HEK293 (cell line): ENCODE measurements around the gene RGS7.
"Not testable (repeated sequence)": the region's sequence is repeated elsewhere in the genome, so short reads cannot be mapped to it uniquely, and the experiment has no call there.

Source experiments
- CTCF ChIA-PET: fragments of 350-600 bp; formaldehyde crosslinking; extraction: SDS; loops from one replicate; lab custom pipeline; 2021; ENCODE audit warnings: antibody characterized with exemption; lab: Yijun Ruan, JAX
- POLR2A ChIA-PET: fragments of 300-600 bp; formaldehyde crosslinking; extraction: SDS; loops from one replicate; lab custom pipeline; 2020; ENCODE audit warnings: antibody characterized with exemption, inconsistent platforms; lab: Yijun Ruan, JAX
- H3K27ac ChIP-seq: fragments of 200-500 bp; sonication (Bioruptor generic); 2 replicates; pipeline ENCODE4 v1.5.1; 2014; ENCODE audit warnings: low read depth, low read length, control low read depth, inconsistent platforms; ENCODE audit errors: extremely low read depth
- H3K36me3 ChIP-seq, 2 experiments: fragments of 200-500 bp in 1 of 2; sonication (Bioruptor generic) in 1 of 2; 1 replicate in 1 of 2; 2 replicates in 1 of 2; pipeline ENCODE4 v1.5.1; 2014 to 2017; ENCODE audit warnings: inconsistent platforms in 2 of 2, low read length in 2 of 2; ENCODE audit not compliant: control insufficient read depth in 2 of 2, insufficient read depth in 1 of 2
- H3K4me1 ChIP-seq: fragments of 200-500 bp; sonication (Bioruptor generic); 2 replicates; pipeline ENCODE4 v1.5.1; 2014; ENCODE audit warnings: mild to moderate bottlenecking, low read length, inconsistent platforms; ENCODE audit not compliant: control insufficient read depth, insufficient read depth
- H3K4me3 ChIP-seq: 2 replicates; pipeline ENCODE4 v1.5.1; 2011; ENCODE audit warnings: low read depth, mild to moderate bottlenecking, control low read depth, low read length, moderate library complexity
- H3K9me3 ChIP-seq: fragments of 200-500 bp; sonication (Bioruptor generic); 2 replicates; pipeline ENCODE4 v1.5.1; 2014; ENCODE audit warnings: low read depth, low read length, inconsistent platforms; ENCODE audit not compliant: control insufficient read depth, insufficient read depth
- HOXA7 ChIP-seq: sonication (generic); formaldehyde crosslinking; IDR thresholded peaks from 2 replicates; pipeline ENCODE4 v1.8.1; 2022; ENCODE audit warnings: missing genetic modification reagents, borderline replicate concordance
- MZF1 ChIP-seq: fragments of 450-650 bp; formaldehyde crosslinking; IDR thresholded peaks from 2 replicates; pipeline ENCODE4 v1.5.1; 2017; ENCODE audit warnings: missing biosample characterization, missing genetic modification characterization, borderline replicate concordance
- PRDM1 ChIP-seq: fragments of 450-650 bp; formaldehyde crosslinking; IDR thresholded peaks from 2 replicates; pipeline ENCODE4; 2016; ENCODE audit warnings: missing biosample characterization, missing genetic modification characterization
- SP2 ChIP-seq: fragments of 450-650 bp; formaldehyde crosslinking; IDR thresholded peaks from 2 replicates; pipeline ENCODE4 v1.5.1; 2016; ENCODE audit warnings: missing biosample characterization, missing genetic modification characterization
- ZBTB11 ChIP-seq: fragments of 450-650 bp; formaldehyde crosslinking; conservative IDR thresholded peaks from 2 replicates; pipeline ENCODE4 v1.5.1; 2016; ENCODE audit warnings: low read depth, missing biosample characterization, missing genetic modification characterization
- ZBTB17 ChIP-seq: fragments of 450-650 bp; formaldehyde crosslinking; IDR thresholded peaks from 2 replicates; pipeline ENCODE4 v1.5.1; 2016; ENCODE audit warnings: missing biosample characterization, missing genetic modification characterization
- ZBTB20 ChIP-seq: fragments of 450-650 bp; formaldehyde crosslinking; IDR thresholded peaks from 2 replicates; pipeline ENCODE4 v1.5.1; 2016; ENCODE audit warnings: missing biosample characterization, missing genetic modification characterization
- ZNF112 ChIP-seq: fragments of 450-650 bp; formaldehyde crosslinking; IDR thresholded peaks from 2 replicates; pipeline ENCODE4 v1.5.0; 2017; ENCODE audit warnings: missing biosample characterization, missing genetic modification characterization
- ZNF157 ChIP-seq: fragments of 450-650 bp; formaldehyde crosslinking; IDR thresholded peaks from 2 replicates; pipeline ENCODE4 v1.5.1; 2016; ENCODE audit warnings: missing biosample characterization, missing genetic modification characterization
- ZNF221 ChIP-seq: fragments of 450-650 bp; formaldehyde crosslinking; IDR thresholded peaks from 2 replicates; pipeline ENCODE4 v1.5.1; 2017; ENCODE audit warnings: missing biosample characterization, missing genetic modification characterization, borderline replicate concordance
- ZNF24 ChIP-seq: fragments of 450-650 bp; formaldehyde crosslinking; IDR thresholded peaks from 2 replicates; pipeline ENCODE4 v1.5.1; 2016; ENCODE audit warnings: missing biosample characterization, missing genetic modification characterization
- ZNF248 ChIP-seq: fragments of 450-650 bp; formaldehyde crosslinking; IDR thresholded peaks from 2 replicates; pipeline ENCODE4 v1.5.1; 2017; ENCODE audit warnings: missing biosample characterization, missing genetic modification characterization
- ZNF335 ChIP-seq: fragments of 450-650 bp; formaldehyde crosslinking; conservative IDR thresholded peaks from 2 replicates; pipeline ENCODE4 v1.5.1; 2016; ENCODE audit warnings: missing biosample characterization, missing genetic modification characterization
- ZNF404 ChIP-seq: fragments of 450-650 bp; formaldehyde crosslinking; IDR thresholded peaks from 2 replicates; pipeline ENCODE4 v1.5.1; 2017; ENCODE audit warnings: missing biosample characterization, missing genetic modification characterization
- ZNF416 ChIP-seq: fragments of 450-650 bp; formaldehyde crosslinking; IDR thresholded peaks from 2 replicates; pipeline ENCODE4 v1.5.1; 2016; ENCODE audit warnings: missing biosample characterization, missing genetic modification characterization
- ZNF548 ChIP-seq: fragments of 450-650 bp; formaldehyde crosslinking; IDR thresholded peaks from 2 replicates; pipeline ENCODE4 v1.5.1; 2016; ENCODE audit warnings: missing biosample characterization, missing genetic modification characterization
- ZNF561 ChIP-seq: fragments of 450-650 bp; IDR thresholded peaks from 2 replicates; pipeline ENCODE4 v1.5.1; 2018; ENCODE audit warnings: missing biosample characterization, missing genetic modification characterization, borderline replicate concordance
- ZNF580 ChIP-seq: fragments of 450-650 bp; formaldehyde crosslinking; IDR thresholded peaks from 2 replicates; pipeline ENCODE4 v1.5.1; 2016; ENCODE audit warnings: missing biosample characterization, missing genetic modification characterization
- ZNF596 ChIP-seq: fragments of 450-650 bp; IDR thresholded peaks from 2 replicates; pipeline ENCODE4 v1.5.0; 2018; ENCODE audit warnings: missing biosample characterization, mild to moderate bottlenecking, missing genetic modification characterization, moderate library complexity
- ZNF660 ChIP-seq: fragments of 450-650 bp; IDR thresholded peaks from 2 replicates; pipeline ENCODE4 v1.5.1; 2018; ENCODE audit warnings: missing biosample characterization, mild to moderate bottlenecking, missing genetic modification characterization
- ZNF704 ChIP-seq: fragments of 450-650 bp; formaldehyde crosslinking; IDR thresholded peaks from 2 replicates; pipeline ENCODE4 v1.5.1; 2016; ENCODE audit warnings: missing biosample characterization, missing genetic modification characterization
- ZNF768 ChIP-seq: fragments of 450-650 bp; formaldehyde crosslinking; IDR thresholded peaks from 2 replicates; pipeline ENCODE4 v1.5.1; 2018; ENCODE audit warnings: missing biosample characterization, mild to moderate bottlenecking, missing genetic modification characterization
- ZNF792 ChIP-seq: fragments of 450-650 bp; formaldehyde crosslinking; IDR thresholded peaks from 2 replicates; pipeline ENCODE4 v1.5.1; 2016; ENCODE audit warnings: missing biosample characterization, missing genetic modification characterization
- ZNF830 ChIP-seq: fragments of 450-650 bp; IDR thresholded peaks from 2 replicates; pipeline ENCODE4 v1.5.0; 2018; ENCODE audit warnings: missing biosample characterization, missing genetic modification characterization, low read depth, mild to moderate bottlenecking, moderate library complexity
- ZNF837 ChIP-seq: fragments of 450-650 bp; formaldehyde crosslinking; IDR thresholded peaks from 2 replicates; pipeline ENCODE4 v1.5.1; 2016; ENCODE audit warnings: missing biosample characterization, missing genetic modification characterization
- ZSCAN18 ChIP-seq: fragments of 450-650 bp; formaldehyde crosslinking; IDR thresholded peaks from 2 replicates; pipeline ENCODE4 v1.5.1; 2016; ENCODE audit warnings: missing biosample characterization, missing genetic modification characterization
- ZSCAN5A ChIP-seq: fragments of 450-650 bp; formaldehyde crosslinking; IDR thresholded peaks from 2 replicates; pipeline ENCODE4 v1.5.1; 2016; ENCODE audit warnings: missing biosample characterization, missing genetic modification characterization

The RGS7 gene

GRCh38 chr1:241292973-241293372 lies 64.0 kb downstream of the RGS7 start:
- H3K4me1 ChIP-seq = no peaks in the 10 kb centered on the region
- H3K27ac ChIP-seq = no peak overlapping the region
- no peaks in the 10 kb centered on the region; the same call in 1 of the 2 replicates for H3K9me3 ChIP-seq
- no peak for TF ChIP-seq ZNF112
- no peak for TF ChIP-seq ZNF221 (tag by site-specific recombination)
- TF ChIP-seq ZNF548 (tag by site-specific recombination) = no peak
- TF ChIP-seq ZNF248 (tag by site-specific recombination) = no peak
- no peak for TF ChIP-seq SP2 (tag by site-specific recombination)
- TF ChIP-seq HOXA7 (CRISPR knock-in tag) = no peak
- TF ChIP-seq ZNF768 (tag by site-specific recombination) = no peak
- no peak for TF ChIP-seq ZNF24
- no peak for TF ChIP-seq MZF1 (tag by site-specific recombination)
- TF ChIP-seq ZSCAN18 (tag by site-specific recombination) = no peak
- TF ChIP-seq ZBTB20 (tag by site-specific recombination) = no peak
- TF ChIP-seq ZNF580 (tag by site-specific recombination) = no peak
- no peak for TF ChIP-seq ZNF830 (tag by site-specific recombination)
- TF ChIP-seq ZNF335 (tag by site-specific recombination) = no peak
- ChIA-PET POLR2A (no interaction called here), CTCF (interaction anchor here (0.5 to 1.0 kb wide), 2 partner anchors 26 to 345 kb away, joined by 3 read pairs; no protein-coding TSS in a partner anchor)
- H3K4me3 ChIP-seq = no peak overlapping the region
- H3K36me3 ChIP-seq = no peaks in the 10 kb centered on the region

GRCh38 chr1:241291548-241291947 lies 65.5 kb downstream of the RGS7 start:
- H3K36me3 ChIP-seq, H3K4me1 ChIP-seq, H3K4me3 ChIP-seq, H3K9me3 ChIP-seq, POLR2A ChIA-PET, H3K27ac ChIP-seq: not testable (repeated sequence)
- CTCF ChIA-PET = interaction anchor here (0.6 to 1.2 kb wide), 2 partner anchors 10 to 253 kb away, joined by 3 to 4 read pairs; no protein-coding TSS in a partner anchor

- ChIA-PET CTCF (no interaction called here), POLR2A (no interaction called here)
- no peaks in the 10 kb centered on the region for H3K4me1 ChIP-seq
- H3K9me3 ChIP-seq = no peaks in the 10 kb centered on the region
- no peak overlapping the region for H3K27ac ChIP-seq
- no peaks in the 10 kb centered on the region for H3K36me3 ChIP-seq
- H3K4me3 ChIP-seq = no peak overlapping the region
- TF ChIP-seq ZNF596 (no peak), ZNF404 (tag by site-specific recombination) (no peak), ZNF660 (tag by site-specific recombination) (no peak), HOXA7 (CRISPR knock-in tag) (no peak), ZSCAN5A (no peak), ZNF416 (tag by site-specific recombination) (no peak), PRDM1 (no peak), ZBTB11 (tag by site-specific recombination) (no peak), ZNF157 (tag by site-specific recombination) (no peak), ZNF792 (tag by site-specific recombination) (no peak), ZNF704 (tag by site-specific recombination) (no peak), ZNF561 (tag by site-specific recombination) (no peak), ZNF837 (no peak), ZBTB17 (tag by site-specific recombination) (no peak)
Measured at GRCh38 chr1:241286486-241286885, 70.5 kb downstream of the RGS7 start.
